ENCODE measurements around the gene VSTM2L. TPM values are rescaled to one million over a fixed set of nuclear protein-coding genes. Genes with fewer than 3 reads are reported as not detected.

Gene VSTM2L
- total and polyA plus RNA-seq, 2 of the 4 experiments (the other 2 are of a cell fraction), result 0.18 to 0.19 TPM

- POLR2A ChIA-PET (ENCODE audit: unreplicated experiment), result no interaction called here
- BruUV-seq (replicated peaks), result no TSS peak
Measured at GRCh38 chr20:37932074-37932473, 29.1 kb downstream of the VSTM2L start.

More at GRCh38 chr20:37932074-37932473, 29.1 kb downstream of the VSTM2L start:
- TF ChIP-seq RCOR1 (IDR thresholded peaks at IDR 0.05; ENCODE audit: insufficient replicate concordance, low read length), result no peak
- TF ChIP-seq MAFK (IDR thresholded peaks at IDR 0.05; ENCODE audit: low read depth, low read length), result no peak
- TF ChIP-seq CHD1 (IDR thresholded peaks at IDR 0.05; ENCODE audit: low read depth, low read length), result no peak
- TF ChIP-seq POLR2A (IDR thresholded peaks at IDR 0.05; ENCODE audit: low read depth, low read length), result no peak
- no peak for TF ChIP-seq ELK1 (IDR thresholded peaks at IDR 0.05; ENCODE audit: borderline replicate concordance, low read depth, low read length)
- TF ChIP-seq USF2 (IDR thresholded peaks at IDR 0.05; ENCODE audit: low read depth, low read length), result no peak
- TF ChIP-seq FOS (IDR thresholded peaks at IDR 0.05; ENCODE audit: low read depth, low read length), result no peak
- no peak for TF ChIP-seq RFX5 (IDR thresholded peaks at IDR 0.05; ENCODE audit: low read depth, low read length)
- no peak for TF ChIP-seq MXI1 (IDR thresholded peaks at IDR 0.05; ENCODE audit: borderline replicate concordance, low read depth, low read length)
- TF ChIP-seq, protein P1, sequence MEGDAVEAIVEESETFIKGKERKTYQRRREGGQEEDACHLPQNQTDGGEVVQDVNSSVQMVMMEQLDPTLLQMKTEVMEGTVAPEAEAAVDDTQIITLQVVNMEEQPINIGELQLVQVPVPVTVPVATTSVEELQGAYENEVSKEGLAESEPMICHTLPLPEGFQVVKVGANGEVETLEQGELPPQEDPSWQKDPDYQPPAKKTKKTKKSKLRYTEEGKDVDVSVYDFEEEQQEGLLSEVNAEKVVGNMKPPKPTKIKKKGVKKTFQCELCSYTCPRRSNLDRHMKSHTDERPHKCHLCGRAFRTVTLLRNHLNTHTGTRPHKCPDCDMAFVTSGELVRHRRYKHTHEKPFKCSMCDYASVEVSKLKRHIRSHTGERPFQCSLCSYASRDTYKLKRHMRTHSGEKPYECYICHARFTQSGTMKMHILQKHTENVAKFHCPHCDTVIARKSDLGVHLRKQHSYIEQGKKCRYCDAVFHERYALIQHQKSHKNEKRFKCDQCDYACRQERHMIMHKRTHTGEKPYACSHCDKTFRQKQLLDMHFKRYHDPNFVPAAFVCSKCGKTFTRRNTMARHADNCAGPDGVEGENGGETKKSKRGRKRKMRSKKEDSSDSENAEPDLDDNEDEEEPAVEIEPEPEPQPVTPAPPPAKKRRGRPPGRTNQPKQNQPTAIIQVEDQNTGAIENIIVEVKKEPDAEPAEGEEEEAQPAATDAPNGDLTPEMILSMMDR (conservative IDR thresholded peaks at IDR 0.05; ENCODE audit: low read depth, low read length), result no peak
- no peak for TF ChIP-seq BHLHE40 (IDR thresholded peaks at IDR 0.05; ENCODE audit: low read depth, low read length)
- no peak for TF ChIP-seq SMC3 (IDR thresholded peaks at IDR 0.05; ENCODE audit: low read depth, low read length)
- no peak for TF ChIP-seq CEBPB (IDR thresholded peaks at IDR 0.05; ENCODE audit: low read depth, low read length)
- TF ChIP-seq RAD21 (IDR thresholded peaks at IDR 0.05; ENCODE audit: low read length), result no peak
- no peak for TF ChIP-seq NFE2L2 (IDR thresholded peaks at IDR 0.05; ENCODE audit: low read depth, low read length)
- TF ChIP-seq MAZ (IDR thresholded peaks at IDR 0.05; ENCODE audit: borderline replicate concordance, low read depth, low read length), result no peak
- no peak overlapping the region for H4K5ac ChIP-seq (ENCODE audit: low read depth, low read length)
- no peak for ATAC-seq (ENCODE audit: low read depth)
- intact Hi-C loops (cut with micrococcal nuclease) (no loop called here), in situ Hi-C loops (cut with MboI; ENCODE audit: low sequenced_read_pairs) (no loop called here), dilution Hi-C loops (cut with HindIII; ENCODE audit: low sequenced_read_pairs, unreplicated experiment) (no loop called here)
- no peak overlapping the region for H3K4ac ChIP-seq (ENCODE audit: low read depth, low read length)
- no peak overlapping the region for H3K18ac ChIP-seq (ENCODE audit: low read depth, low read length)
- H3K27me3 ChIP-seq (ENCODE audit: control insufficient read depth, insufficient read depth, low read length), result peaks cover 54% of the 10 kb centered on the region
- no peak overlapping the region for H3K9ac ChIP-seq (ENCODE audit: low read depth, low read length)
- H3K23ac ChIP-seq (ENCODE audit: low read depth, low read length), result no peak overlapping the region
- no peaks in the 10 kb centered on the region for H3K36me3 ChIP-seq (ENCODE audit: control insufficient read depth, insufficient read depth, low read length)
- no peak overlapping the region for H3K14ac ChIP-seq (replicated peaks; ENCODE audit: low read depth, low read length)
- no peaks in the 10 kb centered on the region for H3K9me3 ChIP-seq (ENCODE audit: control insufficient read depth, insufficient read depth, low read length)
- H3K9me1 ChIP-seq (ENCODE audit: insufficient read depth, low read length), result no peaks in the 10 kb centered on the region
- DNase-seq, result no peak
- no peak overlapping the region for H3K4me3 ChIP-seq (ENCODE audit: insufficient read depth, low read depth, low read length)
- no peaks in the 10 kb centered on the region for H4K20me1 ChIP-seq (ENCODE audit: insufficient read depth, low read length)
- no peak overlapping the region; the same call in 1 of the 2 replicates for H3K56ac ChIP-seq (ENCODE audit: extremely low read depth, insufficient read depth, low read length)
- H4K91ac ChIP-seq (ENCODE audit: insufficient read depth, low read depth, low read length), result no peak overlapping the region
- H2BK15ac ChIP-seq (ENCODE audit: low read depth, low read length), result no peak overlapping the region
- no peaks in the 10 kb centered on the region for H3K4me1 ChIP-seq (ENCODE audit: control insufficient read depth, insufficient read depth, low read length)
- H2AK9ac ChIP-seq (replicated peaks; ENCODE audit: low read depth, low read length, poor library complexity), result no peak overlapping the region
- no peak overlapping the region for H2AFZ ChIP-seq (replicated peaks; ENCODE audit: low read length, poor library complexity)
- CTCF ChIA-PET, result no interaction called here
- H2AK5ac ChIP-seq (ENCODE audit: low read depth, low read length), result no peak overlapping the region
- no peak overlapping the region for H3K4me2 ChIP-seq (ENCODE audit: low read depth, low read length)
- no peak overlapping the region for H2BK120ac ChIP-seq (ENCODE audit: low read depth, low read length)
- no peak overlapping the region for H3K27ac ChIP-seq (ENCODE audit: insufficient read depth, low read length)
- WGBS, 2 experiments (ENCODE audit: extremely low coverage in 2 of 2, insufficient read length in 1 of 2), result 76% methylated on average over 6 of the region's 8 CpGs; no CpG with 5 or more reads in 1 of the 2 experiments
- H2BK5ac ChIP-seq (ENCODE audit: low read depth, low read length, poor library complexity, severe bottlenecking), result no peak overlapping the region
- H4K8ac ChIP-seq (ENCODE audit: low read depth in 2 of 2, low read length in 2 of 2), result no peak overlapping the region
- no peak overlapping the region for H2BK20ac ChIP-seq (ENCODE audit: low read depth, low read length)
- H3K79me1 ChIP-seq (ENCODE audit: low read depth in 1 of 2, low read length in 2 of 2), result no peaks in the 10 kb centered on the region
